Left renal pelvis (tissue), 4 donors: ENCODE data around the gene WWC2. TPM values are rescaled to one million over a fixed set of nuclear protein-coding genes. Genes with fewer than 3 reads are reported as not detected.

Experiments
- DNase-seq, 4 donors: peaks; one replicate each; pipeline ENCODE4 v3.0.0-alpha.2; 2013; ENCODE audit warnings: low read depth in 4 of 4, low spot score in 3 of 4
- polyA plus RNA-seq, 4 donors: library from polyadenylated mRNA; unstranded; fragments of 120-200 nt; gene quantifications; one replicate each; pipeline ENCODE4 v1.2.1, GENCODE V29; 2013; ENCODE audit not compliant: insufficient read length in 4 of 4

WWC2 gene
- polyA plus RNA-seq = 10 to 100 TPM; 40.0 to 60.5 (median 59.1) TPM

- DNase-seq = peak; percentile 87 to 90 (median 88)
These were observed at the start of gene WWC2 for GRCh38 chr4:183098723-183099536. Gene WWC2 (plus strand): TSS chr4:183099257. CDS start chr4:183099492, 235 bp downstream.

DNA sequence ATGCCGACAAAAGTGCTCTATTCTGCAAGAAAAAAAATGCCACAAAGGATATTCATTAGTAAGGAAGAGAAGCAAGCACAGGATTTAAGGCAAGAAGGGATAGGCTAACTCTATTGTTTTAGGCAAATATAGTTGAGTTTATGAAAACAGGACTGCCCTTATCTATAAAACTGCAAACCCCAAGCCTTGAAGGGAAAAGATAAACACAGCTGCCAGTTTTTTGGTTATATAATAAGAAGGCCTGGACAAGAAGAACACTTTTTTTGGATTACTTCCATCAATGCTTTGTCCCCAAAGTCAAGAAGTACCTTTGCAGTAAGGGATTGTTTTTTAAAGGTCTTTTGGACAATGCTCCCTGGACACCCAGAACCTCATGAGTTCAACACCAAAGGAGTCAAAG lies 45.4 kb upstream of the WWC2 start:
- DNase-seq = no peak

DNA sequence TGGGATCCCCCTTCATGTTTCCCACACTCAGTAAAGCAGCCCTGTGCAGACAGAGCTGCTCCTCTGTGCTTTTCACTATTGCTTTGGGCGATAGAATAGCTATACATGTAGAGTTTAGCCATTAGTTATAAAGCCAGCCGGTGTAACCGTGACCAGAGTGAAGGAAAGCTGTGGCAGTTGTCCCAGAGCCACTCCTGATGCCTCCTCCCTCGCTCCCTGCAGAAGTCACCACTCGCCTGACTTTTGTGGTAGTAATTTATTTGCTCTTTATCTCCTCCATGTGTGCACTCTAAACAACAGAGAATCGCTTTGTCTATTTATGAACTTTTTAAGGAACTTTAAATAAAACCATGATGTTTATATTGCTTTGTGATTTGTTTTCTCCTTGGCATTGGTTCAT lies 41.8 kb upstream of the WWC2 start:
- no peak for DNase-seq

GRCh38 chr4:183059797-183060196 lies 39.3 kb upstream of the WWC2 start:
- no peak for DNase-seq

GRCh38 chr4:183068502-183068901 lies 30.6 kb upstream of the WWC2 start:
- no peak for DNase-seq

GRCh38 chr4:183071222-183071621 lies 27.8 kb upstream of the WWC2 start:
- DNase-seq = no peak

- DNase-seq = no peak
These were observed 26.9 kb upstream of the WWC2 start for GRCh38 chr4:183072176-183072575.

DNA sequence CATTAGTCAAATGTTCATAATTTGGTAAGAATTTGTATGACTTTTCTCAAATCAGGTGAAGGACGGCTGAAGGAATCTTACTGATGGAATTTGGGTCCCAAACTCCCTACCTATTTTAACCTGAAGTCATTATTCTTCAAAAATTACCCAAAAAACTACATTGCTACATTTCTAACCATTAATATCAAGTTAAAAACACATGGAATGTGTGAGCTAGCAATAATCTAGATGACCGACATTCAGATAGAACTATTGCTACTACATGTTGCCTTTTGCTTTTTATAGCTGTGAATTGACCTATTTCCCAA lies 25.3 kb upstream of the WWC2 start:
- no peak for DNase-seq

DNA sequence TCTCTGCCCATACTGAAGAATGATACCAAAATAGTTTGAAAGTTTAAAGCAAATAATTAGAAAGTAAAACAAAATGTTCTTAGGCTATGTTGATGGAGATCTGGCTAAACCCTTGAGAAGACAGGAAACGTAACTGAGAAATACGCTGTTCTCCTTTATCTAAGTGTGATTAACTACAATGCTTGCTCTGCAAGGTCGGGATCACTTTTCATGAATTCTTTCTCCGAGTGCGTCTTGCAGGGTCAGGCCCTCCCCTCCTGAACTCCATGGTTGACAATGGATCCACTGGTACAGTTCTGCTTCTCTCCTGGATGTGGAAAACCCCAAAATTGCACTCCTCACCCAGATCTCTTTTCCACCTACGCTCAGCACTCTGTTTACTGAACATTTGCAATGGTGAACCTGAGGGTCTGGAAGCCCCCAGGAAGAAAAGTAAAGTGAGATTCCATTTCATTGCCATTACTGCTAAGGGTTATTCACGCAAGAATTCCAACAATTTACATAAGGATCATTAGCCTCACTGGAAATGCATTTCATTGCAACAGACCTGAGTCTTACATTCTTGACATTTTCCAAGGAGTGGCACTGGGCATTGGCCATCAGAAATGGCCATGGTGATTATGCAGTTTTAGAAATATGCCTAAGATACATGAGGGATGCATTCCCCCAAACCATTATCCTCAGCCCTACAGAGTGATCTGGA lies 24.6 kb upstream of the WWC2 start:
- no peak for DNase-seq

GRCh38 chr4:183078634-183079033 lies 20.4 kb upstream of the WWC2 start:
- DNase-seq = no peak

DNA sequence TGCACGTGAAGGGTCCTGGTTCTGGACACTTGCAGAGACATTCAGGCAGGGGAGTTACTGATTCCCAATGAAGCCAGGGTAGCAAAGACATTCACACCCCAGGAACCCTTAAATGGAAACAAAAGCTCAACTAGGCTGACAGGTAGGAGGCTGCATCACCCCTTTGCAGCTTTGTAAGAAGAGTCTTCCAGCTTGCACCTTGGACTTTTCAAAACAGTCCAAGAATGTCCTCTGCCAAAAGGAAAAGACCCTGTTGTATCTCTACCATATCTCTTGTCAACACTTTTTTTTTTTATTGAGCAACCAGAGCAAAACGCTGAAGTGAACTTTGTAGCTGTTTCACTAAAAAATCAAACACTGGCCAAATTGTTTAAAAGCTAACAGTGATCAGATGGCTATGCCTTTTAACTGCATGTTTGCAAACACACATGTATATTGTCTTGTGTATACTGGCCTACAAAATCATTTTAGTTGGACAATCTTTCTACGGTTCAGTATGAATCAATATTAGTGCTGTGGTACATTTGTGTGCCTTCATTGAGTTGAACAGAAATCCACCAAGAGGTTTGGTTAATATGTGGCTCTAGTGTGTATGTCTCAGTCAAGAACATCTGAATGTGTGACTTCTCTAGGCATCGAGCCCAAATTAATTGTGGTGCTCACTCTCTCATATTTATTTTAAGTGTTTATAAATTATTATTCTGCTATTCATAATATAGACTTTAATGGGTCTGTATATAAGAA lies 18.5 kb upstream of the WWC2 start:
- no peak for DNase-seq

- DNase-seq = no peak
These were observed 18.0 kb upstream of the WWC2 start for GRCh38 chr4:183081116-183081469.

DNA sequence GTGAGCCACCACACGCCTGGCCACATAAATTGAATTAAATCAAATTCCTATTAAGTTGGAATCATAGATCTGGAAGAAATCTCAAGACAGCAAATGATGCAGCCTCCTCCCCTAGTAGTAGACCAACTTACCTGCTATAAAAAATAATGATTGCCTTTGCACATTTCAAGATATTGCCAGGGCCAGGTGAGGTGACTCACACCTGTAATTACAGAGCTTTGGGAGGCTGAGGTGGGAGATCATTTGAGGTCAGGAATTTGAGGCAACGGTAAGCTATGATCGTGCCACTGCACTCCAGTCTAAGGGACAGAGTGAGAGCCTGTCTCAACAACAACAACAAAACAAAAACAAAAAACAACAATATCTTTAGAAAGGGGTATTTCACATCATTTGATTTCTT lies 17.0 kb upstream of the WWC2 start:
- no peak for DNase-seq

- DNase-seq = no peak
These were observed 4.5 kb upstream of the WWC2 start for GRCh38 chr4:183094393-183095198.

DNA sequence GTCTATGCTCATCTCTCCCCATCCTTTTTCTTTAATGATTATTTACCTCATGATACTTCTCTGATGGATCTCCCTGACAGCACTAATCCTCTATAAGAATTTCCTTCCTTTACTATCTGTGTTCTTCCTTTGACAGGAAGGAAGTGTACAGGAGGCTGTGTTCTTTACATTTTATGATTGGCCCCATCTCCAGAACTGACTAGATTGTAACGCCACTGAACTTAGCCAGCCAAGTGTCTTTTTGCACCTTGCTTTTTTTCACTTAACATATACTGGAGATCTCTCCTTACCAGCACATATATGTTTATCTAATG lies 3.9 kb upstream of the WWC2 start:
- no peak for DNase-seq

DNA sequence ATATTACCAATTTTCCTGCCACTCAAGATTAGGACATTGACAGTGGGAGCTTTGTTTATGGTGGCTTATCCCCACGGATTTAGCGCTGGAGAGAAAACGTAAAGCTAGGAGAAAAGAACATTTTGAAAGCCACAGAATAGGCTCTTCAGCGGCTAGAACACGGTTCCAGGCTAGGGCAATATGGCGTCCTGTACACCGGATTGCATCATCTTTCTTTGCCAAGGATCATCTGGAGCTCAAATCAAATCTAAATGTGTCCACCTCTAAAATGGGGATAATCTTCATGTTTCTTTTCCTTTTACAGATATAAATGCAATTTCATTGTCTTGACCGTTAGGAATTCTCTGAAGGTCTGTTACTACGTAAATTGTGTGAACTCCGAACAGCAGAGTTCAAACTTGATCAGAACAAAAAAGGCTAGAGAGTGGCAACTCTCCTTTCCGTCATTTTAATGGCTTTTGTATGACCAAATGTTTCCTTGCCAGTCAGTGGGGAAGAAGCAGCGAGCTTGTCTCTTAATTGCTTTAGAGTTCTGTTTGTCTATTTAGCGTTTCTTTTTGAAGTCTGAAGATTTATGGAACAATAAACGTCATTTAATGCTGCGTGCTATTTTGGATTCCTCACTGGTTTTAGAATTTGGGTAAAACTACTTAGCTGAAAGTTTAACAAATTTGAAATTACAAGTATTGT lies 2.6 kb upstream of the WWC2 start:
- DNase-seq = no peak

- no peak for DNase-seq
These were observed 1.6 kb upstream of the WWC2 start for GRCh38 chr4:183097231-183098018.

GRCh38 chr4:183098019-183098722 lies 886 bp upstream of the WWC2 start:
- no peak for DNase-seq
